ENCODE measurements around the gene ZBTB20.

ZBTB20 gene

DNA sequence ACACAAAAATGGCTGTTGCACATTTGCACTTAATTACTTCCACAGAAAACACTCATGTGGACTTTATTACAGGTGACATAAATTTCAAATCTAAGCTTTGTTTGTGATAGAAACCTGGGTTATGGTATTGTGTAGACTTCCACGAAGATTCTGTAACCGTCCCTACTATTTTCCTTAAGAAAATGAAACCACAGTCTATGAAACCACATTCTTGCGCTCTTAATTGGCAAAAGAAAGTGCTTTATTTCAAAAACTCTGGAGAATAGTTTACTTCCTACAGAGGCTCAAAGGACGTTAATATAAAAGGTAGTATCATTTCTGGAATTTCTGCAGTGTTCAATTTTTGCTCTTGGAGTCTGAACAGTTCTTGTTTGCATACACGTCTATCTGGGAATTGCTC lies 729.8 kb downstream of the ZBTB20 start:
- no peak overlapping the region for H3K9ac ChIP-seq (ENCODE audit: low read length)
- peaks cover 39% of the 10 kb centered on the region for H3K4me1 ChIP-seq (ENCODE audit: low read length)
- no peaks in the 10 kb centered on the region for H3K36me3 ChIP-seq (replicated peaks; ENCODE audit: low read depth, low read length)
- no peak for TF ChIP-seq EZH2phosphoT487 (IDR thresholded peaks at IDR 0.05; ENCODE audit: low read depth)
- TF ChIP-seq, protein P1, sequence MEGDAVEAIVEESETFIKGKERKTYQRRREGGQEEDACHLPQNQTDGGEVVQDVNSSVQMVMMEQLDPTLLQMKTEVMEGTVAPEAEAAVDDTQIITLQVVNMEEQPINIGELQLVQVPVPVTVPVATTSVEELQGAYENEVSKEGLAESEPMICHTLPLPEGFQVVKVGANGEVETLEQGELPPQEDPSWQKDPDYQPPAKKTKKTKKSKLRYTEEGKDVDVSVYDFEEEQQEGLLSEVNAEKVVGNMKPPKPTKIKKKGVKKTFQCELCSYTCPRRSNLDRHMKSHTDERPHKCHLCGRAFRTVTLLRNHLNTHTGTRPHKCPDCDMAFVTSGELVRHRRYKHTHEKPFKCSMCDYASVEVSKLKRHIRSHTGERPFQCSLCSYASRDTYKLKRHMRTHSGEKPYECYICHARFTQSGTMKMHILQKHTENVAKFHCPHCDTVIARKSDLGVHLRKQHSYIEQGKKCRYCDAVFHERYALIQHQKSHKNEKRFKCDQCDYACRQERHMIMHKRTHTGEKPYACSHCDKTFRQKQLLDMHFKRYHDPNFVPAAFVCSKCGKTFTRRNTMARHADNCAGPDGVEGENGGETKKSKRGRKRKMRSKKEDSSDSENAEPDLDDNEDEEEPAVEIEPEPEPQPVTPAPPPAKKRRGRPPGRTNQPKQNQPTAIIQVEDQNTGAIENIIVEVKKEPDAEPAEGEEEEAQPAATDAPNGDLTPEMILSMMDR (IDR thresholded peaks at IDR 0.05; ENCODE audit: low read depth, low read length): no peak
- no peaks in the 10 kb centered on the region for H3K79me2 ChIP-seq (ENCODE audit: low read length)
- H2AFZ ChIP-seq (ENCODE audit: low read depth, low read length): no peak overlapping the region
- no peak overlapping the region for H3K4me3 ChIP-seq (ENCODE audit: low read length)
- peak overlapping the region; percentile 66; the same call in 1 of the 2 replicates for H3K4me2 ChIP-seq (ENCODE audit: low read length)
- H3K27ac ChIP-seq (ENCODE audit: low read length): no peak overlapping the region
- peaks cover 14% of the 10 kb centered on the region for H3K27me3 ChIP-seq (ENCODE audit: low read depth, low read length)
- H3K9me3 ChIP-seq (ENCODE audit: insufficient read depth, low read length): no peaks in the 10 kb centered on the region
- H4K20me1 ChIP-seq (ENCODE audit: insufficient read depth, low read length): no peaks in the 10 kb centered on the region

DNA sequence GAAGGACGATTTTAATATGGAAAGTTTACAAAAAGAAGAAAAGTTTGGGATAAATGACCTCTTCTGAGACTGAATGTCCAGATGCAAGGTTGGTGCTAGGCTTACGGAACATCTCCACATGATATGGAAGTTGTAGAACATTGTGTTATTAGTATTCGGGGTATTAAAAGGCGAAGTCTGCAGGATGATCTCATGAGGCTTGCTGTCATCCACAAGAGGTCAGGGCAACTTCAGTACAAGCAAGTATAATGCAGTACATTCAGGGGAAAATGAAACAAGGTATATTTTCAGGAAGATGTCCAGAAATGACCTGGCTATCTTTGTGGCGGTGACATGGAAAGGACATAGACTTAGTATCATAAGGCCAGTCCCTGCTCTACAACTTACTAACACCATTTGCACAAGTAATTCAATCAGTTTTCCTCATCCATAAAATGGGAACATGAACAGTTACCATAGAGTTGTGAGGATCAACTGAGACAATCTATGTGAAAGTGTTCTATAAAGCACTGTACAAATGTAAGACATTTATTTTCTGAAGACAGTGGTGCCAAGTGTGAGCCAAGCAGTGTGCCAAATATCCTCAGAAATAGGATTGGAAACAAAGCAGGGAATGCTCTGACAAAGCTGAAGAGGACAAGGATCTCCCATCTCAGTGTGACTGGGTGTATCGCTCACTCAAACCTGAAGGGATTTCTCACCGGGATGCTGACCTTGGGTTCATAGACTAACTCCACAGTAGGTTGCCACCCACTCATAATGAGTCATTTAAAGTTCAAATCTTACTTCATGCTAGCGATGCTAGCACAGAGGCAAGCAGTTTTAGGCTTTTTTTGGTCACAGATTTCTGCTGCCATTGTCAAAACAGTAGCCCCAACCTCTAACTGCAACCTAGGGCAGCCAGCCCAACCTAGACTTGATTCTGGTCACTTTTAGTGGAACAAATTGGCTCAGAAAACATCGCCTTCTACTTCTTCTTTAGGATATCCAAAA lies 735.0 kb downstream of the ZBTB20 start:
- Histone ChIP-seq H3K27ac (ENCODE audit: low read length) (no peak overlapping the region), H2AFZ (ENCODE audit: low read depth, low read length) (peak overlapping the region; percentile 1; the same call in 1 of the 2 replicates), H3K4me1 (ENCODE audit: low read length) (peaks cover 41% of the 10 kb centered on the region), H4K20me1 (ENCODE audit: insufficient read depth, low read length) (no peaks in the 10 kb centered on the region), H3K4me3 (ENCODE audit: low read length) (peak overlapping the region; percentile 36), H3K4me2 (ENCODE audit: low read length) (peak overlapping the region; percentile 47), H3K79me2 (ENCODE audit: low read length) (no peaks in the 10 kb centered on the region), H3K9me3 (ENCODE audit: insufficient read depth, low read length) (no peaks in the 10 kb centered on the region), H3K9ac (ENCODE audit: low read length) (no peak overlapping the region), H3K27me3 (ENCODE audit: low read depth, low read length) (peaks cover 6% of the 10 kb centered on the region; the same call in 1 of the 2 replicates), H3K36me3 (replicated peaks; ENCODE audit: low read depth, low read length) (no peaks in the 10 kb centered on the region)
- TF ChIP-seq, protein P1 (IDR thresholded peaks at IDR 0.05; ENCODE audit: low read depth, low read length): peak; percentile 53
- no peak for TF ChIP-seq EZH2phosphoT487 (IDR thresholded peaks at IDR 0.05; ENCODE audit: low read depth)

- TF ChIP-seq, protein P1 (IDR thresholded peaks at IDR 0.05; ENCODE audit: low read depth, low read length): no peak
- TF ChIP-seq EZH2phosphoT487 (IDR thresholded peaks at IDR 0.05; ENCODE audit: low read depth): no peak
- H3K9ac ChIP-seq (ENCODE audit: low read length): no peak overlapping the region
- H3K27ac ChIP-seq (ENCODE audit: low read length): no peak overlapping the region
- H4K20me1 ChIP-seq (ENCODE audit: insufficient read depth, low read length): no peaks in the 10 kb centered on the region
- H3K36me3 ChIP-seq (replicated peaks; ENCODE audit: low read depth, low read length): no peaks in the 10 kb centered on the region
- no peaks in the 10 kb centered on the region for H3K9me3 ChIP-seq (ENCODE audit: insufficient read depth, low read length)
- H3K79me2 ChIP-seq (ENCODE audit: low read length): no peaks in the 10 kb centered on the region
- no peak overlapping the region for H3K4me3 ChIP-seq (ENCODE audit: low read length)
- H2AFZ ChIP-seq (ENCODE audit: low read depth, low read length): no peak overlapping the region
- peaks cover 40% of the 10 kb centered on the region for H3K4me1 ChIP-seq (ENCODE audit: low read length)
- peaks cover 6% of the 10 kb centered on the region; the same call in 1 of the 2 replicates for H3K27me3 ChIP-seq (ENCODE audit: low read depth, low read length)
- peak overlapping the region; percentile 47; the same call in 1 of the 2 replicates for H3K4me2 ChIP-seq (ENCODE audit: low read length)
These were observed 735.9 kb downstream of the ZBTB20 start for GRCh38 chr3:114411190-114411668.

All from OCI-LY3 (cell line).